Loucy (cell line): ENCODE data around the gene CPA4.

Experiments
- EZH2phosphoT487 ChIP-seq: fragments of 200-600 bp; IDR thresholded peaks from 2 replicates; pipeline ENCODE4 v1.6.1; 2018; ENCODE audit warnings: antibody characterized with exemption, mild to moderate bottlenecking, moderate library complexity, borderline replicate concordance
- TF ChIP-seq, protein P1 (sequence below): fragments of 200-600 bp; sonication (generic); conservative IDR thresholded peaks from 2 replicates; pipeline ENCODE4 v1.5.1; 2014; ENCODE audit warnings: mild to moderate bottlenecking, antibody characterized with exemption, low read length

GRCh38 chr7:130281260-130281659, 11.7 kb upstream of the CPA4 start:
- TF ChIP-seq, protein P1, sequence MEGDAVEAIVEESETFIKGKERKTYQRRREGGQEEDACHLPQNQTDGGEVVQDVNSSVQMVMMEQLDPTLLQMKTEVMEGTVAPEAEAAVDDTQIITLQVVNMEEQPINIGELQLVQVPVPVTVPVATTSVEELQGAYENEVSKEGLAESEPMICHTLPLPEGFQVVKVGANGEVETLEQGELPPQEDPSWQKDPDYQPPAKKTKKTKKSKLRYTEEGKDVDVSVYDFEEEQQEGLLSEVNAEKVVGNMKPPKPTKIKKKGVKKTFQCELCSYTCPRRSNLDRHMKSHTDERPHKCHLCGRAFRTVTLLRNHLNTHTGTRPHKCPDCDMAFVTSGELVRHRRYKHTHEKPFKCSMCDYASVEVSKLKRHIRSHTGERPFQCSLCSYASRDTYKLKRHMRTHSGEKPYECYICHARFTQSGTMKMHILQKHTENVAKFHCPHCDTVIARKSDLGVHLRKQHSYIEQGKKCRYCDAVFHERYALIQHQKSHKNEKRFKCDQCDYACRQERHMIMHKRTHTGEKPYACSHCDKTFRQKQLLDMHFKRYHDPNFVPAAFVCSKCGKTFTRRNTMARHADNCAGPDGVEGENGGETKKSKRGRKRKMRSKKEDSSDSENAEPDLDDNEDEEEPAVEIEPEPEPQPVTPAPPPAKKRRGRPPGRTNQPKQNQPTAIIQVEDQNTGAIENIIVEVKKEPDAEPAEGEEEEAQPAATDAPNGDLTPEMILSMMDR: no peak
- TF ChIP-seq EZH2phosphoT487: no peak
